Endothelial cell of umbilical vein (primary cell): Measurements from ENCODE around the gene PTPRH.
A peak's percentile ranks its signal among the peaks of the same experiment; 100 is the strongest.

Experiments used
- CTCF ChIP-seq, 2 donors: IDR thresholded peaks; 1 replicate in 1 of 2; 2 replicates in 1 of 2; pipeline ENCODE4 v1.5.1; 2011; ENCODE audit warnings: low read length in 2 of 2, mild to moderate bottlenecking in 2 of 2, moderate library complexity in 2 of 2, control low read depth in 1 of 2, inconsistent platforms in 1 of 2, low read depth in 1 of 2; ENCODE audit not compliant: insufficient read depth in 1 of 2; ENCODE audit errors: extremely low read depth in 1 of 2
- EZH2 ChIP-seq: IDR thresholded peaks from 2 replicates; pipeline ENCODE4 v1.6.1; 2012; ENCODE audit warnings: borderline replicate concordance, low read depth, mild to moderate bottlenecking, moderate library complexity, low read length, inconsistent platforms; ENCODE audit not compliant: severe bottlenecking
- FOS ChIP-seq: IDR thresholded peaks from 2 replicates; pipeline ENCODE4 v1.6.1; 2011; ENCODE audit warnings: mild to moderate bottlenecking, low read length, moderate library complexity, borderline replicate concordance; ENCODE audit not compliant: insufficient read depth
- GATA2 ChIP-seq: IDR thresholded peaks from 2 replicates; pipeline ENCODE4 v1.7.0; 2011; ENCODE audit warnings: low read depth, mild to moderate bottlenecking, moderate library complexity, mixed read lengths, low read length; ENCODE audit not compliant: insufficient read length, insufficient read depth
- JUN ChIP-seq: IDR thresholded peaks from 2 replicates; pipeline ENCODE4 v1.6.1; 2011; ENCODE audit warnings: borderline replicate concordance, low read depth; ENCODE audit not compliant: insufficient read length, insufficient read depth
- MAX ChIP-seq: IDR thresholded peaks from 2 replicates; pipeline ENCODE4 v1.6.1; 2011; ENCODE audit not compliant: insufficient read depth, insufficient read length
- MYC ChIP-seq: IDR thresholded peaks from one replicate; pipeline ENCODE4 v1.6.1; 2011; ENCODE audit warnings: mild to moderate bottlenecking, low read depth, low read length
- POLR2A ChIP-seq: IDR thresholded peaks from 2 replicates; pipeline ENCODE4 v1.6.1; 2012; ENCODE audit warnings: low read depth, mild to moderate bottlenecking, control low read depth, low read length
- POLR2AphosphoS5 ChIP-seq: IDR thresholded peaks from 2 replicates; pipeline ENCODE4 v1.6.1; 2012; ENCODE audit warnings: low read depth, mild to moderate bottlenecking, control low read depth, low read length, moderate library complexity; ENCODE audit not compliant: insufficient read depth

GRCh38 chr19:55216461-55217198, 7.3 kb upstream of the PTPRH start:
- no peak for TF ChIP-seq CTCF (IDR thresholded peaks at IDR 0.05; ENCODE audit: extremely low read depth in 1 of 2, insufficient read depth in 1 of 2, low read depth in 1 of 2, low read length in 2 of 2)
- TF ChIP-seq MAX = peak; percentile 40
- TF ChIP-seq POLR2A = no peak
- peak; percentile 68 for TF ChIP-seq POLR2AphosphoS5
- no peak for TF ChIP-seq EZH2
- TF ChIP-seq GATA2 = peak; percentile 28
- peak; percentile 91 for TF ChIP-seq JUN
- TF ChIP-seq MYC = peak; percentile 50
- peak; percentile 98 for TF ChIP-seq FOS
